IPS-15b (cell line): Measurements from ENCODE around the gene TESK1.
"Not testable (repeated sequence)": the region's sequence is repeated elsewhere in the genome, so short reads cannot be mapped to it uniquely, and the experiment has no call there.

Experiments used
- H3K27me3 ChIP-seq: one replicate; pipeline ENCODE4 v1.6.1; 2013; ENCODE audit warnings: low read length; ENCODE audit not compliant: control insufficient read depth, insufficient read depth
- H3K36me3 ChIP-seq: one replicate; pipeline ENCODE4 v1.6.1; 2013; ENCODE audit warnings: low read length; ENCODE audit not compliant: control insufficient read depth, insufficient read depth
- H3K4me1 ChIP-seq: one replicate; pipeline ENCODE4 v1.6.1; 2013; ENCODE audit warnings: mild to moderate bottlenecking, low read length; ENCODE audit not compliant: control insufficient read depth, insufficient read depth
- H3K4me3 ChIP-seq: one replicate; pipeline ENCODE4 v1.5.1; 2013; ENCODE audit warnings: low read depth, low read length
- H3K9ac ChIP-seq: one replicate; pipeline ENCODE4 v1.6.1; 2013; ENCODE audit warnings: low read depth, mild to moderate bottlenecking, low read length
- H3K9me3 ChIP-seq: one replicate; pipeline ENCODE4 v1.6.1; 2013; ENCODE audit warnings: mild to moderate bottlenecking, low read length; ENCODE audit not compliant: control insufficient read depth, insufficient read depth

Gene TESK1

DNA sequence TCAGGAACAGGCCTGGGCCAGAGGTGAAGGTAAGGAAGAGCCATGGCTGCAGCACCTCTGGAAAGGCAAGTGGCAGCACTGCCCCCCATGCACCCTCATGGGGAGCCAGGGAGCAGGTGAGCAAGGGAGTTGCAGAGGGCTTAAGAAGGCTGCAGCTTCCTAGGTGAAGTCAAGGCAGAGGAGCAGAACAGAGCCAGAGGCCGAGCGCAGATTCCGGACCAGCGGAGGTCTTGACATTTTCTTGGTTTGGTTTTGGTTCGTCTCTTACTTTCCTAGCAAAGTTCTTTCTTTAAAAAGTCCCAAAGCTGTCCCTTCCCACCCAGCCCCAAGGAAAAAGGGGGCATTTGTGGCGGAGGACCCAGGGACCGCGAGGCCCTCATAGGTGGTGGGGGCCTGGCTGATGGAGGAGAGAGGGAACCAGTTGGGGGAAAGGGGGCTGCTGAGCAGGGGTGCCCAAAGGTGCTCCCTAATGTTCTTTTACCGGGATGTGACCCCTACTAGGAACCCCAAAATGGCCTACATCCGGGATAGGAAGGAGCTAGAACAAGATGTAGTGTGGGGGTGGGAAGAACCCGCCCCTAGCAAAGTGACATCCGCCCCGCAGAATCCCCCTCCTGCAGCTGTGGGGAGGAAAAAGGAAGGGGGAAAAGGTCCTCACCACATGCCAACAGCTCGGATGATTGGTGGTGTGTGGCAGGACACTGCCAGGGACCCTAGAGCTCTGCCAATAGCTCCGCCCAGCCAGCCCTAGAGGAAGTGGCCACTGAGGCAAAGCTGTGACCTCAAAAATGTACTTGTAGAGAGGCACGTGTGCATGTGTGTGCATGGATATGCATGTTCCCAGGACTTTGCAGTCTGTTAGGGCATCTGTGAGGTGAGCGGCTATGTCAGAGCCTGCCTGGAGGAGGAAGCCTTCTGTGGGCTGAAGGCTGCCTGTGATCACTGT, 14.1 kb downstream of the TESK1 start:
- Histone ChIP-seq H3K36me3 (no peaks in the 10 kb centered on the region), H3K4me1 (no peaks in the 10 kb centered on the region), H3K27me3 (peaks cover 34% of the 10 kb centered on the region), H3K9me3 (no peaks in the 10 kb centered on the region), H3K9ac (no peak overlapping the region), H3K4me3 (no peak overlapping the region)

DNA sequence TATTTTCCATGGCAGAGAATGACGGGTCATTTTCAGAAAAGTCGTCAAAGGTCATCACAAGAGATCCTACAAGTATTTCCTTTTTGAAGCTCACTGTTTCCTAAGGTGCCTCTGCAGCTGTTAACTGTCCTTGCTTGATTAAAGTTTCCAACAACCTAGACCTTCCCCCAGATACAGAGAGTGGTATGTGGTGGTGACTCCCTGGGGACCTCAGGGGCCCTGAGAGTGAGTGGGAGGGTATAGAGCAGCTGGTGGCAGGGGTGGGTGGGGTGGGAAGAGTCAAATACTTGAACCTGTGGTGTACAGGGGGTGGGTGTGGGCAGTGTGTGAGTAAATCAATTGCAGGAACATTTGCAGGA, 14.7 kb downstream of the TESK1 start:
- H3K4me1 ChIP-seq: no peaks in the 10 kb centered on the region
- H3K27me3 ChIP-seq: peaks cover 34% of the 10 kb centered on the region
- no peak overlapping the region for H3K4me3 ChIP-seq
- no peak overlapping the region for H3K9ac ChIP-seq
- no peaks in the 10 kb centered on the region for H3K9me3 ChIP-seq
- no peaks in the 10 kb centered on the region for H3K36me3 ChIP-seq

DNA sequence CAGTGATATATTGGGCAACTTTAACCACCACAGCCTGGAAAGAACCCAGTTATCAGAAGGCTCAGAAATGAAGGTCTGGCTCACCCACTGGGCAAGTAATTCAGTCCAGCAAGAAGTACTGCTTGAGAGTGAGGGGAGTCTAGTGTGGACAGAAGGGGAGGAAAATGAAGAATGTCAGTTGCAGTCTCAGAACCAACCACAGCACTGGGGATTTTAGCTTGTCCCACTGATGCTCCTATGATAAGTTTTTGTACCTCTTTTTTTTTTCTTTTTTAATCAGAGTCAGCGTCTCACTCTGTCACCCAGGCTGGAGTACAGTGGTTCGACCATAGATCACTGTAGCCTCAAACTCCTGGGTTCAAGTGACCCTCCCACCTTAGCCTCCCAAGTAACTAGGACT, 22.5 kb downstream of the TESK1 start:
- no peaks in the 10 kb centered on the region for H3K9me3 ChIP-seq
- no peak overlapping the region for H3K4me3 ChIP-seq
- no peak overlapping the region for H3K9ac ChIP-seq
- no peaks in the 10 kb centered on the region for H3K27me3 ChIP-seq
- no peaks in the 10 kb centered on the region for H3K4me1 ChIP-seq
- no peaks in the 10 kb centered on the region for H3K36me3 ChIP-seq

DNA sequence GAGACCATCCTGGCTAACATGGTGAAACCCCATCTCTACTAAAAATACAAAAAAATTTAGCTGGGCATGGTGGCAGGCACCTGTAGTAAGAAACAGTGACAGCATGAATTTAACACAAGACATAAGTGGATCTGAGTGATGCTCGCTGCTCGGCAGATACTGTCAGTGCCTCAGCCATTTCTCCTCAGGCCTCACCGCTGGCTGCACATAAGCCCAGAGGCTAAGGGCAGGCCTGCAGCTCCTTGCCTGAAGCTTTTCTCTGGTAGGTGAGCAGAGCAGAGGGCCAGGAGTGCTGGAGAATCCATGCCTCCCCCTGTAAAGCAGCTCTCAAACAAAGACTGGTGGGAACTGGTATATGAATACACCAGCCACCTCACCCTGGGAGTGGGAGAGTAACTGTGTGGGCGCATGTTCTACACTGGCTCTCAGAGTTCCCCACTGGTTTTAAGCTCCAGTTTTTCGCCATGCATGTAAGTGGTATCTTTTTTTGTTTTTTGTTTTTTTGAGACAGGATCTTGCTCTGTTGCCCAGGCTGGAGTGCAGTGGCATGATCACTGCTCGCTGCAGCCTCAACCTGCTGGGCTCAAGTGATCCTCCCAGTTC, 23.4 kb downstream of the TESK1 start:
- Histone ChIP-seq H3K4me3 (no peak overlapping the region), H3K9me3 (no peaks in the 10 kb centered on the region), H3K4me1 (no peaks in the 10 kb centered on the region)

DNA sequence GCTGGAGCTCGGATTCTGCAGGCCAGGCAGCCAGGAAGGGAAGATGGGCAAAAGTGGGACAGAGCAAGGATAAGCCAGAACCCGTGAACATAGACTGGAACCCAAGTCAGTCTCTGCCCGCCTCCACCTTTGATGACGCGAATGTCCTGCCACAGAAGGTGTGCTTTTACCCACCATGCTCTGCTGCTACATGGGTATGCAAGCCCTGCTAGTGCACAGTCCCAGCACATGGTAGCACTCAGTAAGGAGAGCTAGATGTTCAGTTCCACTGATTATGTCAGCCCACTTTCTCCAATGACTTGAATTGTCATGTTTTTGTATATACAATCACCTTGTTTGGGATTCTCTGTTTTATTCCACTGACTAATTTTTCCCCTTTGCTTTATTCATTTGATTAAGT, 24.5 kb downstream of the TESK1 start:
- no peaks in the 10 kb centered on the region for H3K4me1 ChIP-seq
- no peak overlapping the region for H3K4me3 ChIP-seq
- no peaks in the 10 kb centered on the region for H3K27me3 ChIP-seq
- H3K36me3 ChIP-seq: no peaks in the 10 kb centered on the region
- no peaks in the 10 kb centered on the region for H3K9me3 ChIP-seq
- no peak overlapping the region for H3K9ac ChIP-seq

More for the DNA sequence above, 23.4 kb downstream of the TESK1 start:
- H3K36me3 ChIP-seq: no peaks in the 10 kb centered on the region
- no peak overlapping the region for H3K9ac ChIP-seq
- no peaks in the 10 kb centered on the region for H3K27me3 ChIP-seq

DNA sequence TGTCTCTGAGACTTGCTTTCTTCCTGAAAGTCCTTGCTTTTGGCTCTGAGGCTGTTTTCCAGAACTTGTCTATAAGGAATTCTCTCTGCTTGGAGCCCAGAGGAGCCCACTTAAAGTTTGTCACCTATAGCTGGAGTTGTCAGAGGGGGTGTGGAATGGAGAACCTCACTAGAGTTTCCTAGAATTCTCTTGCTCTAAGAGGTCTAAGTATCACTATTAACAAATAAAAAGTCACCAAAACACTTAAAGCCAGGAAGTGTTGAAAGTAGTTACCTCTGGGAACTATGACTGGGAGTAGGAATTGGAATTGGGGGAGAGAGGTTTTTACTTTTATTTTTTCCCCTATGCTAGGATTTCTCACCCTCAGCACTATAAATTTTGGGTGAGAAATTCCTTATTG, 30.7 kb downstream of the TESK1 start:
- Histone ChIP-seq H3K27me3 (no peaks in the 10 kb centered on the region), H3K36me3 (no peaks in the 10 kb centered on the region), H3K4me1 (no peaks in the 10 kb centered on the region), H3K4me3 (no peak overlapping the region), H3K9me3 (no peaks in the 10 kb centered on the region), H3K9ac (no peak overlapping the region)

DNA sequence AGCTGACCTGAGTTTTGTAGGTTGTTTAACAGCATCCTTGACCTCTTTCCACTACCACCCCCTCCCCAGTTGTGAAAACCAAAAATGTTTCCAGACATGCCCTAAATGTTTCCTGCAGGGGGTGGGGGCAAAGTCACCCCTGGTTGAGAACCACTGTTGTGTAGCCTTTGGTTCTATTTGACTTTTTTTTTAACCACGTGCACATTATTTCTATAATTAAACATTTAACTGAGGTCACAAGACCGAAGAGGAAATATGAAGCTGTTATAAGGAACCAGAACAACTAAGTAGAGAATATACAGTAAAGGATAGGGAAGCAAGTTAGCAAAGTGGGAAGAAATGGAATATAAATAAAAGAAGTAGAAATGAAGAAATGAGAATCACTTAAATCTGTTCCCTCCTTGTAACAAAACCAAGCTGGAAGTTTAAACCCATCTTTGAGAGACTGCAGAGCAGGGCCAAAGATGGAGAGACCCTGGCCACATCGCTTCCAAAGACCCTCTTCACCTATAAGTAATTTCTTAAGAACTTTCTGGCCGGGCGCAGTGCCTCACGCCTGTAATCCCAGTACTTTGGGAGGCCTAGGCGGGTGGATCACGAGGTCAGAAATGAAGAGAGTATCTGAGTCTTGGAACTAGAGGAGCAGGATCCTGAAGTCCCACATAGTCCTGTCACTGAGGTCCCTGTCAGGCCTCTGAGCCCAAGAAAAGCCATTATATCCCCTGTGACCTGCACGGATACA, 31.2 kb downstream of the TESK1 start:
- H3K9me3 ChIP-seq: no peaks in the 10 kb centered on the region
- no peak overlapping the region for H3K4me3 ChIP-seq
- H3K27me3 ChIP-seq: no peaks in the 10 kb centered on the region
- no peak overlapping the region for H3K9ac ChIP-seq
- no peaks in the 10 kb centered on the region for H3K4me1 ChIP-seq
- H3K36me3 ChIP-seq: no peaks in the 10 kb centered on the region

DNA sequence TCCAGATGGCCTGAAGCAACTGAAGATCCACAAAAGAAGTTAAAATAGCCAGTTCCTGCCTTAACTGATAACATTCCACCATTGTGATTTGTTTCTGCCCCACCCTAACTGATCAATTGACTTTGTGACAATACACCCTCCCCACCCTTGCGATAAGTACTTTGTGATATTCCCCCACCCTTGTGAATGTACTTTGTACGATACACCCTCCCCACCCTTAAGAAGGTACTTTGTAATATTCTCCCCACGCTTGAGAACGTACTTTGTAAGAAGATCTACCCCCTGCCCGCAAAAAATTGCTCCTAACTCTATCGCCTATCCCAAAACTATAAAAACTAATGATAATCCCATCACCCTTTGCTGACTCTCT, 31.8 kb downstream of the TESK1 start:
- not testable (repeated sequence) for H3K4me3 ChIP-seq, H3K36me3 ChIP-seq, H3K27me3 ChIP-seq, H3K4me1 ChIP-seq, H3K9me3 ChIP-seq, H3K9ac ChIP-seq

DNA sequence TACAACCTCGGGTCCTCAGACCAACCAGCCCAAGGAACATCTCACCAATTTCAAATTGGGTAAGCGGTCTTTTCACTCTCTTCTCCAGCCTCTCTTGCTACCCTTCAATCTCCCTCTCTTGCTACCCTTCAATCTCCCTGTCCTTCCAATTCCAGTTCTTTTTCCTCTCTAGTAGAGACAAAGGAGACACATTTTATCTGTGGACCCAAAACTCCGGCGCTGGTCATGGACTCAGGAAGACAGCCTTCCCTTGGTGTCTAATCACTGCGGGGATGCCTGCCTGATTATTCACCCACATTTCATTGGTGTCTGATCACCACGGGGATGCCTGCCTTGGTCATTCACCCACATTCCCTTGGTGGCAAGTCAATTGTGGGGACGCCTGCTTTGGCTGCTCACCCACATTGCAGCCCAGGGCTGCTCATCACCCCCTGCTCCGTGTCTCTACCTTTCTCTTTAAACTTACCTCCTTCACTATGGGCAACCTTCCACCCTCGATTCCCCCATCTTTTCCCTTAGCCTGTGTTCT, 32.4 kb downstream of the TESK1 start:
- not testable (repeated sequence) for H3K27me3 ChIP-seq, H3K4me3 ChIP-seq, H3K9ac ChIP-seq, H3K4me1 ChIP-seq, H3K36me3 ChIP-seq, H3K9me3 ChIP-seq

DNA sequence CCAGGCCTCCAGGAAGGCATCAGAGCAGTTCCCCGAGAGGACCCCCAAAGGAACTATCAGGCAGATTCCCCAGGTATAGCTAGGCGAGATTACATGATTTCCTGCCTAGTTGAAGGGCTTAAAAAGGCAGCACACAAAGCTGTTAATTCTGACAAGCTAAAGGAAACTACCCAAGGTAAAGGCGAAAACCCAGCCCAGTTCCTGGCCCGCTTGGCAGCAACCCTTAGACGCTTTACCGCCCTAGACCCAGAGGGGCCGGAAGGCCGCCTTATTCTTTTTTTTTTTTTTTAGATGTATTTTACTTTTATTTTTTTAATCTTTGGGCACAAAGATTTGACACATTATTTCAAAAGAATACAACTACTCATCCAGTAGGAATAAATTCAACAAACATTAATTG, 33.7 kb downstream of the TESK1 start:
- H3K27me3 ChIP-seq, H3K9ac ChIP-seq, H3K36me3 ChIP-seq, H3K9me3 ChIP-seq, H3K4me3 ChIP-seq, H3K4me1 ChIP-seq: not testable (repeated sequence)

DNA sequence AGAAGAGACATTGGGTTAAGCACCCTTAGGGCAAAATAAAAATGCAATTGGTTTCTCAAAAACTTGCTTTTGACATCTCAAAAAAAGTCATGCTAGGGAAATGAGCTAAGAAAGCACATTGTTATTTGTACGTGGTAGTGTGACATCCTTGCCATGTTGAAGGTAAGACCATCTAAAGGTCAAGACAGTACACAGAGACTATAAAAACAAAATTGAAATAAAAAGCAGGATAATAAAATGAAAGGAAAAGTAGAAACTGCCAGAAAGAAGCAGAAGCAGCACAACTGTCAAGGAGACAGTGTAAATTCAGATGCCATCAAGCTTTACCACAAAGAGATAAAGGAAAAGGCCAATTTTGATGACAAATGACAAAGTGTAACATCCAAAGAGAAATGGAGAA, 34.2 kb downstream of the TESK1 start:
- not testable (repeated sequence) for H3K4me3 ChIP-seq, H3K36me3 ChIP-seq, H3K9me3 ChIP-seq, H3K4me1 ChIP-seq, H3K27me3 ChIP-seq, H3K9ac ChIP-seq

DNA sequence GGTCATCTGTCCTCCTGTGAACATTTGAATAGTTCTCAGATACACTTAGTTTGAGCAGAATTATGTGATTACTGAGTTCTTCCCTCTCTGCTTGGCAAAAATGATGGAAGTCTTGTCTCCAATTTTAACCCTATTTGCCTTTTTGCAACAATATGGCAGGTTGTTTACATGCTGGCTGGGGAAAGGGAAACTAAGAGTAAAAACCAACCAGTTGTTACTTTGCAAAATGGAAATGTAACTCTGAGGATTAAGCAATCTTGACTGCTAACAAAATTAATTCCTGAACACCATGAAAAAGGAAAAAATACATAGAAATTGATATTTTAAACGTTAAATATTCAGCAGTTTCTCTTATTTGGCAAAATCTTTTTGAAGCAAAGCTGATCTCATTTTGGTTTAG, 34.6 kb downstream of the TESK1 start:
- H3K4me3 ChIP-seq: no peak overlapping the region
- no peaks in the 10 kb centered on the region for H3K36me3 ChIP-seq
- no peak overlapping the region for H3K9ac ChIP-seq
- no peaks in the 10 kb centered on the region for H3K9me3 ChIP-seq
- H3K4me1 ChIP-seq: no peaks in the 10 kb centered on the region
- no peaks in the 10 kb centered on the region for H3K27me3 ChIP-seq
